Measurements from ENCODE around the gene FKBP1B.
"Not testable (repeated sequence)": the region's sequence is repeated elsewhere in the genome, so short reads cannot be mapped to it uniquely, and the experiment has no call there.

Gene FKBP1B

DNA sequence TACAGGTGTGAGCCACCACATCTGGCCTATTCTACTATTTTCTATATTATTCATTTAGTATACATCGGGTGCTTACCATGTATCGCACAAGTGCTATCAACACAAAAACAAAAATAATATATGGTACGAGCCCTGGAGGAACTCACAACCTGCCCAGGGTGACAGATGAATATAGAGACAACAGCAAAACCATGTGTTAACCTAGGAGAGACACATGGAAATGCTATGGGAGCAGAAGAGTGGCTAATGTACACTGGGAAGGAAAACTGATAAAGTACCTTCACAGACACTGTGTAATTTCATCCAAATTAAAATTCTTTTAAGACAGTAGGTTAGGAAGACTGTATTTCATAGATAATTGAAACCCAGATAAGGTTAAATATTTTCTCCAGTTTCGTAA, 22.7 kb downstream of the FKBP1B start:
- DNase-seq, result no peak

DNA sequence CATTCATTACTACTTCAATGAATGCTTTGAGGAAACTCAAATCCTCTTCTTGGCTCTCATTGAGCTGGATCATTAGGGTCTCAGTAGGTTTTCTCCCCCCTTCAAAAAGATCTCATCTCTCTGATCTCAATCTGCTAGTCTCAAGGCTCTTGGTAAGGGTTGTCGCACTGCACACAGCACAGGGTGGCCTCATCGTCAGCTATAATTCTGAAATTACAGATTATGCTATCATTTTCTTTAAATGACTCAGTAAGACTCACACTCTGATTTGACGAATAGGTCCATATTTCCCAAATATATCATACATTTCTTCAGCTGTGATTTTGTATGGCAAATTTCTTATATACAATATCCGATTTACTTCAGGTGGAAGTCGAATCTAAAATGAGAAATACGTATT, 24.3 kb downstream of the FKBP1B start:
- DNase-seq, result no peak

DNA sequence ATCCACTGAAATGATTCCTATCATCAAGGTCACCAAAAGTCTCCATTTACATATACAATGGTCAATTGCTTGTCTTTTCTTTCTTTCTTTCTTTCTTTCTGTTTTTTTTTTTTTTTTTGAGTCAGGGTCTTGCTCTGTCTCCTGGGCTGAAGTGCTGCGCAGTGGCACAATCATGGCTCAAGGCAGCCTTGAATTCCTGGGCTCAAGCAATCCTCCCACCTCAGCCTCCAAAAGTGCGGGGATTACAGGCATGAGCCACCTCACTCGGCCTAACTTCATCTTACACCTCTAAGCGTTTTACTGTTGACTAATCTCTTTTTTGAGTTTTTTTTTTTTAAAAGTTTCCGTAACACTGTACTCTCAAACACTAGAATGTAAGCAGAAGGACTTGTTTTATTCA, 25.7 kb downstream of the FKBP1B start:
- no peak for DNase-seq

DNA sequence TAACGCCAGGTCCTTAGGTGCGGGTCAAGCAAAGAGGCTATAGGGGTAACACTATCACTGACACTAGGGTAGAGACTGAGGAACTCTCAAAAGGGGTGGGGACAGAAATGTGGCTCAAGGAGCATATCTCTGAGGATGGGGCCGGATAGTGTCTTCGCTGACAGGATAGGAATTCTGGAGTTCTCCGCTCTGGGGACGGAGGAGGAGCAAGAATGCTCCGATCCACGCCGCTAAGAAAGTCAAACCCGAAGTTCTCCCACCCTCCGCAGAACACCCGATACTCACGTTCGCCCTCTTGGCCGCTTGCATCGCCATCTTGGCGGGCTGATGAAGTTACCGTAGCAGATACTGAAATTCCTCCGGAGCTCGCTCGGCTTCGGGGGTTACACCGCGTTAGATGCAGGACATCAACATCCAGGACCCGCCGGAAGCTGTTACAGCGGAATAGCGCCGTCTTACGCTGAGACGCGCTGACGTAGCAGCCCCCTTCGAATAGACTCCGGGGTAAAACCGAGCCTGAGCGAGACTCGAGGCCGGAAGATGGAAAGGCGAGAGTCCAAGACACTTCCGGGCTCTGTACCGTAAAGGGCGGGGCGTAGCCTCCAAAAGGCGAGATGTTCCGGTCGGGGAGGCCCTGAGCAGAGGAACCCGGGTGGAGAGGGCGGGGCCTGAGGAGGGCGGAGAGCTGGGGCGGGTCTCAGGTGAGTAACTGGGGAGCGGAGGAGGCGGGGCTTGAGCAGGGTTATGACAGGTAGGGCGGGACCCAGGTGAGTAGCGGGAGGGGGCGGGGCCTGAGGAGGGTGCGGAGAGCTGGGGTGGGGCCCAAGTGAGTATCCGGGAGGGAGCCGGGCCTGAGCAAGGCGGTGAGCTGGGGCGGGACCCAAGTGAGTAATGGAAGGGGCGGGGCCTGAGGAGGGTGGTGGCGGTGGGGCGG, 26.6 kb downstream of the FKBP1B start, which contains the start of gene SF3B6:
TSS of gene SF3B6 (minus strand) at position 412 of the 934 bp plus-strand sequence. CDS start at position 315, 97 bp downstream.
- peak; percentile 99 for DNase-seq

DNA sequence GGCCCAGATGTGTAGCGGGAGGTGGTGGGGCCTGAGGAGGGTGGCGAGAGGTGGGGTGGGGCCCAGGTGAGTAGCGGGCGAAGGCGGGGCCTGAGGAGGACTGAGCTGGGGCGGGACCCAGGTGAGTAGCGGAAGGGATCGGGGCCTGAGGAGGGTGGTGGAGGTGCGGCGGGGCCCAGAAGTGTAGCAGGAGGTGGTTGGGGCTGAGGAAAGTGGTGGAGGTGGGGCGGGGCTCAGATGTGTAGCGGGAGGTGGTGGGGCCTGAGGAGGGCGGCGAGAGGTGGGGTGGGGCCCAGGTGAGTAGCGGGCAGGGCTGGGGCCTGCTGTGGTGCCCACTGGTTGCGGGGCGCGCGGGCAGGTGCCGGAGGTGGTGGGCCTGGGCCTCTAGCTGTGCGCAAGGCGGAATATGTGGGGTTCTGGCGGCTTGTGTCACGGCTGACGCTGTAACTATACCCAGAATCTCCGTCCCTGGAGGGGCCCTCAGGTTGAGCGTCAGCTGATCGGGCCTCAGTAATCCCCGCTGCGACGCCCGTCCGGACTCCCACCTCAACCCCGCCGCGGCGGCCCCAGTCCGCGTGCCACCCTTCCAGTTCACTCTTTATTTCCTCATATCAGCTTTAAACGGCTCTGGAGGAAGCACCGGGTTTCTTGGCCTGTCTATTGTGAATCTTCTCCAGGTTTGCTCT, 27.5 kb downstream of the FKBP1B start:
- DNase-seq, result peak; percentile 33

DNA sequence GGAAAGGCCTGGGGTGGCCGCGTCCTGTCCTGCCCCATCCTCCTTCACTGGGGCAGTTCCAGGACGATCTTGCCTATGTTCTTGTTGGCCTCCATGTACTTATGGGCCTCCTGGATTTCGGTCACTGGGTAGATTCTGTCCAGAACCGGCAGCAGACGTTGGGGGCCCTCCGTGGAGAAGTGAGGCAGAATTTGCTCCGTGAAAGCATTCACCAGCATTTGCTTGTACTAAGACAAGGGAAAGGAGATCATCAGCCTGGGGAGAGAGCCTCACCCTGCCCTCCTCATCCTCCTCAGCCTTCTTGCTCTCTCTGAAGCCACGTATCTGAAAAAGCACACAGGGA, 28.0 kb downstream of the FKBP1B start:
- no peak for DNase-seq

DNA sequence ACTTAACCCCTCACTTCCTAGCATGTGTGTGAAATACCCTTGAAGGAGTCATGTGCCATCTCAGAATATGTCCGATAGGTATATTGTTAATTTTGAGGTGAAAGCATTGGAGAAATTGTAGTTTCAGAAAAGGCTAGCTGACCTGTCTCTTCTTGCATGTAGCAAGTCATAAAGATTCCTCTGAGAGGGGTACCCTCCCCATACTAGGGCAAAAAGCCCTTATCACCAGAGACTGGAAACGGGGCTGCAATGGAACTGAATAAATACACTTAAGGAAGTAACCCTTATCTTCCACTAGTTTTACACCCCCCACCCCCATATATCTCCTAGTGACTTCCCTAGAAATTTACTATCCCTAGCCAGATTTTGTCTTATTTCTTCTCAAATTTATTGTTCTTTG, 28.3 kb downstream of the FKBP1B start:
- no peak for DNase-seq

DNA sequence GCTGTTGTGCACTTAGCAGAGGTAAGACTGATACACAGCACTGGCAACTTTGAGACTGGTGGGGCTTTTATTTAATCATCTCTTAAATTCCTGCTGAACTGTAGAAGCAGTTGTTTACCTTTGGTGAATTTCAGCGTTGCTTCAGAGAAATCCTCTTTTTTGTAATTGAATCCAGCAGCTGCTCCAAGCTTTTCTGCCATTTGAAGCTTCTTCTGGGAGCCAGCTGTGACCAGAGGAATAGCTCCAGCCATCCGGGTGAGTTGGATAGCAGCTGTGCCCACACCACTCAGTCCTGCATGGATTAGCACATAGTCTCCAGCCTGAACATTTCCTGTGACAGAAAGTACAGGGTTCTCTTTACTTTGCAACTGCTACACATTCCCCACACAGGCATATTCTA, 31.2 kb downstream of the FKBP1B start:
- DNase-seq, result no peak

DNA sequence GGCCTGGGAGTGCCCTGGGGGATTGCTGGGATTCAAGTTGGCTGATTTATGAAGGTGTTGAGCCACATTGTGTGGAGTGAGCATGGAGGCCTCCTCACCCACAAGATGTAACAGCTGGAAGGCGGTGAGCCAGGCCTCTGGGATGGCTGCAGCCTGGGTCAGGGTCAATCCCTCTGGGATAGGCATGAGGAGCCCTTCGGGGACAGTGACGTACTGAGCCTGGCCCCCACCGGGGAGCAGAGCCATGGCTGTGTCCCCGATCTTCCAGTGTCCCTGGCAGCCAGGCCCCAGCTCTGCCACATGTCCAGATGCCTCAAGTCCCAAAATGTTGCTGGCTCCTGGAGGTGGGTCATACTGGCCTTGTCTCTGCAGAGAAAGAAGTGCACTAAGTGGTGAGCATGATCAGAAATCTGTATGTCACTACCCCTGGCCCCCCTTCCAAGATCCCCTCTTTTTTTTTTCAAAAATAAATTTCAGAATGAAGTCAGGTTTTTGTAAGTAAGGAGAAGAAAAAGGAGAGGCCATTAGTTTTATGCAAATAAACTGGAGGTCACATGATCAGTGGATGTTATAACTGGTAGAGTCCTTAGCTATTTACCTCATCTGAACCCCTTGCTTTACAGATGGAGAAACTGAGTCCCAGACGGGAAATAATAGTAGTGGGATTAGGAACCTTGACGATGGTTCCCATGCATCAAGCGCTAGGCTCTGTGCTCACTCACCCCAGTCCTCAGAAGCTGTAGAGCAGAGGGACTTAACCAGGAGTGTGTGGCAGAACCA, 33.4 kb downstream of the FKBP1B start:
- DNase-seq, result no peak

DNA sequence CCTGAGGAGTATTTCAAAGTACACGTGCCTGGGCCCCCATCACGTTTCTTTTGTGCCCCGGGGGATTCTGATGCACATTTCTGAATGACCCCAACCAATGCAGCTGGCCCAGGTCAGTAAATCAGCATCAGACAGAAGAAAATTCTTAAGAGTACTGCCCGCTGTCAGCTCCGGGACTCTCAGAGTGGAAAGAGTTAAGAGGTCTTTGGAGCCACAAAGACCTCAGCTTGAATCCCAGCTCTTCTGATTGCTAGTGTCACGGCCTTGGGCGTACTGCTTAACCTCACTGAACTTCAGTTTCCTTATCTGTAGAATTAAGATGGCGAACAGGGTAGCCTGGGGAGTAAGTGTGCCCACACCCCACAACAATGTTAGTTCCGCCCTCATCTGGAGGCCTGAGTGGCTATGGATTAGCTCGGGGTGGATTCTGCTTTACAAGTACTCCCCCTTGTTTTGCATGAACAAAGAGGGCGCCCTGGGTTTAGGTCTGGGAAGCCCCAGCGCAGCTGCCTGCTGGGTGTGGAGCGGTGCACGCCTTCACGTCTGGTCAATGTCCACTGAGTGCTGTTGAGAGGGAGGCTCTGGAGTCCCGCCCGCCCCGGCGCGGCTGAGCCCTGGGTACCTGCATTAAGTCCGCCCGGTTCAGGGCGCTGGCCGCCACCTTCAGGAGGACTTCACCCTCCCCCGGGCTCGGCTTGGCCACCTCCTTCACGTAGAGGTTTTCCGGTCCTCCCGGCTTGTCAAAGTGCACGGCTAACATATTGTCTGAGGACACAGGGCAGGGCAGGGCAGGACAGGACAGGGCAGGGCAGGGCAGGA, 34.2 kb downstream of the FKBP1B start:
- peak; percentile 84 for DNase-seq

DNA sequence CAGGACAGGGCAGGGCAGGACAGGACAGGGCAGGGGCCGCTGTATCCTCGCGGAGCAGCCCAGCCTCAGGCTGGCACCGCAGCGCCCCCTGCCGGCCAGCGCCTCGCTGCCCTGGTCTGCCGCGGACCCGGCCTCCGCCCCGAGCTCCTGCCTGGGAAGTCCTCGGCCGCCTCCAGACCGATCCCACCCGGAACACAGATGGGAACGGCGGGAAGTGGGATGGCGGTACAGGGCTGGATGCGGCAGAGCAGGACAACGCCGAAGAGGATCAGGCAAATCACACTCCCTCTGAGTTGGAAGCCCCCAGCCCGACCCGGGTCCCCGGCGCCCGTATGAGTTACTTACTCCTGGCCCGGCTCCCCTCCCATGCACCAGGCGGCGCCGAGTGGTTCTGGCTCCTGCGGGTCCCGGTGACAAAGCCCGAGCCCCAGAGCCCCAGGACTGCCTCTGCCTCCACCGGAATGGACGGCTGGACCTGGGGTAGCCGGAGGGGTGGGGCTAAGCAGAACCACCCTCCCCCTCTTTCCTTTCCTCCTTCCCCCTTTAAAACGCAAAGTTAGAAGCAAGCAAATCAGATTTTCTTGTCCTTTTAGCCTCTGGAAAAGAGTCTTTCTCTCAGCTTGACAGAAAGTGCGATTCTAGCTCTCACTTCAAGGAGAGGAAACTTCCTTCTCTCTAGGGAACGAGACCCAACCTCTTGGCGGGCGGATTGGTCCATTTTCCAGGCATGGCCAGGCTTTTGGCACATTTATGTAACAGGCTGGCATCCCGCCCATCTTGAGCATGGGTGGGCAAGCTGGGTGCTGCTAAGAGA, 35.1 kb downstream of the FKBP1B start, which contains the start of gene TP53I3:
TSS of gene TP53I3 (minus strand) at position 449 of the 814 bp plus-strand sequence. CDS start 508 bp downstream, outside the sequence.
- peak; percentile 90 for DNase-seq

DNA sequence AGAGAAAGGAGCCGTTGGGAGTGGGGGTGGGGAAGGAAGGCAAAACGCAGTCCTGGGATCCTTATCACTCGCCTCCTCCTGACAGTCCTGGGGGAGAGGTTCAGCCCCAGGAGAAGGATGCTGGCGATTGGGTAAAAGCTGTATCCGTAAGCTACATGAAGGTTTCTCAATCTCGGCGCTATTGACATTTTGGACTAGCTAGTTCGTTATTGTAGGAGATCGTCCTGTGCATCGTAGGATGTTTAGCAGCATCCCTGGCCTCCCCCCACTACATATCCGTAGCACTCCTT, 35.6 kb downstream of the FKBP1B start:
- DNase-seq, result no peak

DNA sequence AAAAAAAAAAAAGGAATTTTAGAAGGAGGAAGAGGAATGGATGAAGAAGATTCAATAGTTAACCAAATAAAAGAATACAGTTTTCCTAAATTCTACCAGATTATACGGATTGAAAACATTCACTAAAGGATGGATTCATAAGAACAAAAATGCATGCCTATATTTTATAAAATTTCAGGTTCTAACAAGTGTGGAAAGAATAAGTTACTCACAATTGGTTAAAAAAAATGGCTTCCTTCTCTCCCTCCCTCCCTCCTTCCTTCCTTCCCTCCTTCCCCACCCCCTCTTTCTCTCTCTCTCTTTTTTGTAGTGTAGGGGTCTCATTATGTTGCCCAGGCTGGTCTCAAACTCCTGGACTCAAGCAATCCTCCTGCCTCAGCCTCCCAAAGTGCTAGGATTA, 36.7 kb downstream of the FKBP1B start:
- DNase-seq, result no peak

DNA sequence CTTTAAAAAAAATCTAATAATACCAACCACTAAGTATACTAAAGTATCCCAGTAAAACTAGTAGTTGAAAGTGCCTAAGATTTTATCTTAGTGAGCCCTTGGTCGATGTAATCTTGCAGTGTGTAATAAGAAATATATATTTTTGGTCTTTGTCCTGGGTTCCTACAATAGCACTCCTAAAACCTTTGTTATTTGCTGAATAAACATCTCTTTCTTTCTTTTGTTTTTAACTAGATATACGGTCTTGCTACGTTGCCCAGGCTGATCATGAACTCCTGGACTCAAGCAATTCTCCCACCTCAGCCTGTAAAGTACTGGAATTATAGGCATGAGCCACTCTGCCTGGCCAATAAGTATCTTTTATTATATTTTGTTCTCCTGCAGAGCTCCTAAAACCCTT, 37.5 kb downstream of the FKBP1B start:
- no peak for DNase-seq

DNA sequence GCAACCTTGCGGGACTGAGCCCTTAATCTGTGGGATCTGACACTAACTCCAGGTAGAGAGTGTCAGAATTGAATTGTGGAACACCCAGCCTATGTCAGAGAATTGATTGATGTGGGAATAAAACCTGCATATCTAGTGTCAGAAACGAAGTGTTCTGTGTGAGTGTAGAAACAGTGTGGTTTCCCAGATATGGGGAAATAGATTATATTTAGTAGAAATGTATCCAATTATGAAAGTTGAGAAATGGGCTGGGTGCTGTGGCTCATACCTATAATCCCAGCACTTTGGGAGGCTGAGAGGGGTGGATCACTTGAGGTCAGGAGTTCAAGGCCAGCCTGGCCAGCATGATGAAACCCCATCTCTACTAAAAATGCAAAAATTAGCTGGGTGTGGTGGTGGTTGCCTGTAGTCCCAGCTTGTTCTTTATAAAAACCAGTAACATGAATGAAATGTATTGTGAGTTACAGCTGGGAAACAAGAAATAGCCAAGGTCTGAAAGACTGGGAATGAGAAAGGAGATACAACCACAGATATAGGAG, 39.3 kb downstream of the FKBP1B start:
- DNase-seq, result no peak

DNA sequence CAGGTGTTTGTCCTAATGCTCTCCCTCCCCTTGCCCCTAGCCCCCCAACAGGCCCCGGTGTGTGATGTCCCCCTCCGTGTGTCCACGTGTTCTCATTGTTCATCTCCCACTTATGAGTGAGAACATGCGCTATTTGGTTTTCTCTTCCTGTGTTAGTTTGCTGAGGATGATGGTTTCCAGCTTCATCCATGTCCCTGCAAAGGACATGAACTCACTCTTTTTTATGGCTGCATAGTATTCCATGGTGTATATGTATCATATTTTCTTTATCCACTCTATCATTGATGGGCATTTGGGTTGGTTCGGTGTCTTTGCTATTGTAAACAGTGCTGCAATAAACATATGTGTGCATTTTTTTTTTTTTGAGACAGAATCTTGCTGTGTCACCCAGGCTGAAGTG, 43.7 kb downstream of the FKBP1B start:
- not testable (repeated sequence) for DNase-seq

DNA sequence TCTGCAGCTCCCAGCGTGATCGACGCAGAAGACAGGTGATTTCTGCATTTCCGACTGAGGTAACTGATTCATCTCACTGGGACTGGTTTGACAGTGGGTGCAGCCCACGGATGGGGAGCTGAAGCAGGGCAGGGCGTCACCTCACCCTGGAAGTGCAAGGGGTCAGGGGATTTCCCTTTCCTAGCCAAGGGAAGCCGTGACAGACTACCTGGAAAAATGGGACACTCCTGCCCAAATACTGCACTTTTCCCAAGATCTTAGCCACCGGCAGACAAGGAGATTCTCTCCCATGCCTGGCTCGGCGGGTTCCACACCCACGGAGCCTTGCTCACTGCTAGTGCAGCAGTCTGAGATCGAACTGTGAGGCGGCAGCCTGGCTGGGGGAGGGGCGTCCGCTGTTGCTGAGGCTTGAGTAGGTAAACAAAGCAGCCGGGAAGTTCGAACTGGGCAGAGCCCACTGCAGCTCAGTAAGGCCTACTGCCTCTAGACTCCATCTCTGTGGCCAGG, 45.7 kb downstream of the FKBP1B start:
- not testable (repeated sequence) for DNase-seq

DNA sequence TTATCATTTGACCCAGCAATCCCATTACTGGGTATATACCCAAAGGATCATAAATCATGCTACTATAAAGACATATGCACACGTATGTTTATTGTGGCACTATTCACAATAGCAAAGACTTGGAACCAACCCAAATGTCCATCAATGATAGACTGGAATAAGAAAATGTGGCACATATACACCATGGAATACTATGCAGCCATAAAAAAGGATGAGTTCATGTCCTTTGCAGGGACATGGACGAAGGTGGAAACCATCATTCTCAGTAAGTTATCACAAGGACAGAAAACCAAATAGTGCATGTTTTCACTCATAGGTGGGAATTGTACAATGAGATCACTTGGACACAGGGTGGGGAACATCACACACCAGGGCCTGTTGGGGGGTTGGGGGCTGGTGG, 51.2 kb downstream of the FKBP1B start:
- DNase-seq, result not testable (repeated sequence)

DNA sequence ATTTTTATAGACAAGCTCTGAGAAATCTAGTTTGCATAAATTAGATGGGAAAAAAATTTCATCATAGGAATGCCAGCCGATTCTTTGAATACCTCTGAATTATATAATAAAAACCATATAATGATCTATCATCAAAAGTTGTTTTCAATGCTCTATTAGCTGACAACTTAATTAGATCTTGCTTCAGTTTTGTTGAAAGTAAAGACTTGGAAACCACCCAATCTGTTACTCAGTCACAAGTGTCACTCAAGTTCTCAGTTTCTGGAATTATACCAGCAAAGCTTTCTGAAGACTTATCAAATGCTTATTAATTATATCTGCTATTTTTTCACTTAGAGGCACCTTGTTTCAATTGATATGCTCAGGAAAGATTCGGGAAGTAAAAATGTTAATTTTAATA, 52.5 kb downstream of the FKBP1B start:
- no peak for DNase-seq

DNA sequence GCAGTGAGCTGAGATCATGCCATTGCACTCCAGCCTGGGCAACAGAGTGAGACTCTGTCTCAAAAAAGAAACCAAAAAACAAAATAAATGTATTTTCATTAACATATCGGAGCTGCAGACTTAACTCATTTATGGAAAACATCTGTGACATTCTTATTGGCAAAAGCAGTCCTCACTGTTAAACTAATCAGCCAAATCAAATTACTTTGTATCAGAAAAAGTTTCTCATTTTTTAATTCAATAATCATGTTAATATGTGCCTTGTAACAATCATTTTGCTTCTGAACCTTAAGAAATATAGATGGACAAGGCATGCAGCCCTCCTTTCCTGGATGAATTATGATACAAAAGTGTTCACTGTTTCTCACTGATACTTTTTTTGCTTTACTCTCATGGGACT, 53.1 kb downstream of the FKBP1B start:
- no peak for DNase-seq

DNA sequence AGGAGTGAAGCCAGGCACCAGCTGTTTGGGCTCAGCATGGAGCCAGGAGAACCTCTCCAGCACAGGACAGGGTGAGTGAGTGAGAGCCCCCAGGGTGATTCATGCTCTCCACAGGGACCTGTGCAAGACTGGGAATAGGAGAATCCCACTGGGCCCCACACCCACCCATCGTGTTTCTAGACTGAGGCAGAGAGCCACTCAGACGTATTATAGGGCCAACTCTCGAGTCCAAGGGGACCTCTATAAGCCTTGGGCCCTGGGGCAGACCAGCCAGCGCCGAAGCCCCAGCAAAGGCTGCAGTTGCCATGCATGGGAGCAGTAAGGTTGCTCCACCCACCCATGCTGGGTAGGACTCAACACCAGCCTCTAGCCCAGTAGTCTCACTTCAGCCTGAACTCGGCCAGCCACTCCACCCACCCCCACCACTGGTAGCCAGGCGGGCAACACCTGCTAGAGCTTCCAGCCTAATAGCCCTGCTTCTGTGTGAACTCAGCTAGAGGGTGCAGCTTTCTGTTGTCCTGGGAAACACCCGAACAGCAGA, 54.6 kb downstream of the FKBP1B start:
- no peak for DNase-seq
